Cardiac atrium fibroblast (primary cell): ENCODE results near the gene WDR46. TPM values are rescaled to one million over a fixed set of nuclear protein-coding genes. Genes with fewer than 3 reads are reported as not detected.

Experiments
- total RNA-seq: library from RNA; depleted of rRNA; stranded (reverse); fragments of >200 nt; gene quantifications from 2 replicates; pipeline ENCODE4 v1.2.3, GENCODE V29; 2015

WDR46 gene
- 44.2 and 59.8 TPM in 2 replicates for total RNA-seq

GRCh38 chr6:33288921-33289783 lies at the start of gene WDR46, which contains the start of gene PFDN6:
Gene WDR46, minus strand, starts transcription at chr6:33289239. Its CDS starts 69 bp downstream, at chr6:33289170.
Gene PFDN6, plus strand, starts transcription at chr6:33289601. Its CDS starts 256 bp downstream, at chr6:33289857.

GRCh38 chr6:33317669-33318425 lies 28.8 kb upstream of the WDR46 start, which contains the start of gene ZBTB22:
Gene ZBTB22, minus strand, starts transcription at chr6:33317744. Its CDS starts 828 bp downstream, at chr6:33316916.

GRCh38 chr6:33313709-33314514 lies 24.9 kb upstream of the WDR46 start, which contains the start of gene TAPBP:
Gene TAPBP, minus strand, starts transcription at chr6:33314078. Its CDS starts 37 bp downstream, at chr6:33314041.

GRCh38 chr6:33298773-33299236 lies 9.8 kb upstream of the WDR46 start, which contains the start of gene RGL2:
Gene RGL2, minus strand, starts transcription at chr6:33298942. Its CDS starts 332 bp downstream, at chr6:33298610.

GRCh38 chr6:33276864-33277662 lies 12.0 kb downstream of the WDR46 start, which contains the start of gene B3GALT4:
Gene B3GALT4, plus strand, starts transcription at chr6:33277123. Its CDS starts 297 bp downstream, at chr6:33277420.

GRCh38 chr6:33271468-33272274 lies 17.4 kb downstream of the WDR46 start, which contains the start of the genes RPS18 and VPS52:
Gene RPS18, plus strand, starts transcription at chr6:33272075. Its CDS starts 45 bp downstream, at chr6:33272120.
Gene VPS52, minus strand, starts transcription at chr6:33271876. Its CDS starts 201 bp downstream, at chr6:33271675.

Other genes with a start within 250 kb of the WDR46 start
- gene HLA-DPA1, start 215.6 kb downstream of the WDR46 start, total RNA-seq: 1.4 and 1.6 TPM in 2 replicates
- gene HLA-DPB1, start 213.2 kb downstream of the WDR46 start, total RNA-seq: 12.1 and 27.1 TPM in 2 replicates
- gene COL11A2, start 96.8 kb downstream of the WDR46 start, total RNA-seq: 0.16 and 0.18 TPM in 2 replicates
- 15.1 and 23.3 TPM in 2 replicates for gene RXRB, start 88.6 kb downstream of the WDR46 start, total RNA-seq
- gene SLC39A7, start 88.4 kb downstream of the WDR46 start, total RNA-seq: 166 and 183 TPM in 2 replicates
- gene HSD17B8, start 84.6 kb downstream of the WDR46 start, total RNA-seq: 3.1 and 9.0 TPM in 2 replicates
- 9.9 and 12.6 TPM in 2 replicates for gene RING1, start 80.7 kb downstream of the WDR46 start, total RNA-seq
- gene VPS52, start 17.4 kb downstream of the WDR46 start, total RNA-seq: 28.2 and 40.2 TPM in 2 replicates
- gene RPS18, start 17.2 kb downstream of the WDR46 start, total RNA-seq: 4,152 and 5,581 TPM in 2 replicates
- gene B3GALT4, start 12.1 kb downstream of the WDR46 start, total RNA-seq: 2.3 and 3.6 TPM in 2 replicates
- gene PFDN6, start 362 bp upstream of the WDR46 start, total RNA-seq: 48.1 and 49.3 TPM in 2 replicates
- 31.4 and 36.6 TPM in 2 replicates for gene RGL2, start 9.7 kb upstream of the WDR46 start, total RNA-seq
- 63.7 and 110 TPM in 2 replicates for gene TAPBP, start 24.8 kb upstream of the WDR46 start, total RNA-seq
- gene ZBTB22, start 28.5 kb upstream of the WDR46 start, total RNA-seq: 15.9 and 19.0 TPM in 2 replicates
- gene DAXX, start 33.7 kb upstream of the WDR46 start, total RNA-seq: 41.7 and 42.3 TPM in 2 replicates
- 6.0 and 6.8 TPM in 2 replicates for gene KIFC1, start 102.6 kb upstream of the WDR46 start, total RNA-seq
- 23.5 and 23.8 TPM in 2 replicates for gene PHF1, start 121.8 kb upstream of the WDR46 start, total RNA-seq
- gene CUTA, start 128.9 kb upstream of the WDR46 start, total RNA-seq: 134 and 151 TPM in 2 replicates
- 2.9 and 3.7 TPM in 2 replicates for gene SYNGAP1, start 130.8 kb upstream of the WDR46 start, total RNA-seq
- 3.1 and 3.2 TPM in 2 replicates for gene ZBTB9, start 165.3 kb upstream of the WDR46 start, total RNA-seq